GM19397 (cell line): ENCODE results near the gene C19orf85.

ENCODE experiments used
- ATAC-seq: cut with Tn5 transposase; IDR thresholded peaks from one replicate; pipeline ENCODE4 v1.9.1; 2021; ENCODE audit warnings: mild to moderate bottlenecking, moderate library complexity; ENCODE audit not compliant: unreplicated experiment

C19orf85 gene

DNA sequence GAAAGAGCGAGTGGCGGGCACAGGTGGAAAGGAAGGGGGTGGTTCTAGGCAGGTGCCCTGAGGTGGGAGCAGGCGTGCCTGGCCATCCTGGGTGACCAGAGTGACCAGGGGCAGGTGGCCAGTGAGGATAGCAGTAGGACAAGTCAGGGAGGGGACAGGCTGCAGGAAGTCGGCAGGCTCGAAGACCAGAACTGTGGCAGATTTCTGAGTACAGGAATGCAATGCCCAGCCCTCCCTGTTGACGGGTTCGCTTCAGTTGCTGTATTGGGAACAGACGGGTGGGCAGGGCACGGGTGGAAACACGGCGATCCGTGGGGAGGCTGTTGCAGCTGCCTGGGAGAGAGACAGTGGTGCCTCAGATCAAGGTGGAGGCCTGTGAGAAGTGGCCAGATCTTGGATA, 13.8 kb upstream of the C19orf85 start:
- no peak for ATAC-seq

DNA sequence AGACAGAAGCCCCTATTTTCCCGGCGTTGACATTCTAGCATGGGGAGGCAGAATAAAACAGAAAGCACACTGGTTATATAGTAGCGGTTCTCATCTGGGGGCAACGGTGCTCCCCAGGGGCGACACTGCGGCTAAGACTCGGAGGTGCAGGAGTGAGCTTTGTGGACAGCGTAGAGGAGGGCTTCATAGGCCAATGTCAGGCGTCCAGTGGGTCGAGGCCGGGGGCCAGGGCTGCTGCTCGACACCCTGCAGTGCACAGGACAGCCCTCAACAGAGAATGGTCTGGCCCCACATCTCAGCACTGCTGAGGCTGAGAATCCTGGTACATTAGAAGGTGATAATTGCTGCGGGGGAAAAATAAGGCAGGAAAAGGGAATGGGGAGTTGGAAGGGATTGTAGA, 13.4 kb upstream of the C19orf85 start:
- no peak for ATAC-seq

- ATAC-seq, result peak; percentile 93
Observed at GRCh38 chr19:55476100-55476775, 11.7 kb upstream of the C19orf85 start, which contains the start of gene ZNF628. TSS of gene ZNF628 (plus strand) at chr19:55476617. CDS start at chr19:55479911, 3,294 bp downstream.

- no peak for ATAC-seq
Observed at GRCh38 chr19:55474269-55475265, 10.0 kb upstream of the C19orf85 start.

DNA sequence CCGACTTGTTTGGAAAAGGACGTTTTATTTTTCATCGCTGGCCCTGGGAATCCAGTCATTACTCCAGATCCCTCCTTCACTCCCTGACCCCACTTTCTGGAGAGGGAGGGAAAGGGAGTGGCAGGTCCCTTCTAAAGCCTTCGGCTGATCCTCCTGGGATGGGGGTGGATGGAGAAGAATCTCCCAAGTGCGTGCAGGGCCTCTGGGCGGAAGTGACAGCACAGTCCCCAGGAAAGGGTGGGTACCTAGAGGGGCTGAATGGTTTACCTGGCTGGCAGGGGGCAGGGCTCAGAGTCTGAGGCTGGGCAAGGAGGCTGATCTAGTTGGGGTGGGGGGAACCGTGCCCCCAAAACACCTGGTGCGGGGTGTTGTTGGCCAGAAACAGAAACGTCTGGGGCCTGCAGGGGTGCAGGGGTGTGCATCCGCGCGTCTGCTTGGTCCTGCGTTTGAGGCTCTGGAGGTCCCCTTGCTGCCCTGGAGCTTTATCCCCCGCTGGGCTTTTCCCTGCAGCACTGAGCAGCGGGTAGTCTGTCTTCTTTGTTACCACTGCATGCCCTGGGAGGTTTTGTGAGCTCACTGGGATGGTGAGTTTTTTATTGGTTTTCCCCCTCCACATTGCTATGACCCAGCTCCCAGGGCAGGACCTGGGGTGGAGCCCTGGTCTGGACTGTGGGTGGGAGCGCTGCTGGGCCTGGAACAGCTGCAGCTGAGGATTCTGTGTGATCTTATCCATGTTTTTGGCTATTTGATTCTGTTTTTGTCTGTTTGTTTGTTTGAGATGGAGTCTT, 8.9 kb upstream of the C19orf85 start:
- no peak for ATAC-seq

GRCh38 chr19:55472463-55472862, 7.9 kb upstream of the C19orf85 start:
- no peak for ATAC-seq

- no peak for ATAC-seq
Observed at GRCh38 chr19:55471266-55471665, 6.7 kb upstream of the C19orf85 start.

DNA sequence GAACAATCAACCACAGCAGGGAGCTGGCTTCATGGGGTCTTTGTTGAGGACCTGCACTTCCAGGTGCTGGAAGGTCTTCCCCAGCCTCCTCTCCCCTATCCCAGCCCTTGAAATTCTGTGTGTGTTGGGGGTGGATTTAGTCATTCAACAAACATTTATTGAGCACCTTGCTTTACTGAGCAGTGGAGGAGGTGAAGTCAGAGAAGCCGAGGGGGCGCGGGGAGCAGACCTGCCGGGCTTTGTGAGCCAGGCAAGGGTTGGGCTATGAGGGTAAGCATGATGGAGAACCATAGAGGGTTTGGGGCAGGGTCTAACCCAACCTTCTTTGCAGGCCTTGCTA, 3.5 kb upstream of the C19orf85 start:
- ATAC-seq, result no peak

GRCh38 chr19:55467236-55468053, 2.9 kb upstream of the C19orf85 start:
- no peak for ATAC-seq

DNA sequence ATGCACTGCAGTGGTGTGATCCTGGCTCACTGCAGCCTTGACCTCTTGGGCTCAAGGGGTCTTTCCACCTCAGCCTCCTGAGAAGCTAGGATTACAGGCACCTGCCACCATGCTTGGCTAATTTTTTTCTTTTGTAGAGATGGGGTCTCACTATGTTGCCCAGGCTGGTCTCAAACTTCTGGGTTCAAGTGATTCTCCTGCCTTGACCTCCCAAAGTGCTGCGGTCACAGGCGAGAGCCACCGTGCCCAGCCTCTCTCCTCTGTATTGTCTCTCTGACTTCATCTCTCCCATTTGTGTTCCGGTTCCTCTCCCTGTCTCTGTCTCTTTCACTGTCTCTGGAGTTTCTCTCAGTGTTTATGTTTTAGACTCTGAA, 1.7 kb upstream of the C19orf85 start:
- ATAC-seq, result no peak

DNA sequence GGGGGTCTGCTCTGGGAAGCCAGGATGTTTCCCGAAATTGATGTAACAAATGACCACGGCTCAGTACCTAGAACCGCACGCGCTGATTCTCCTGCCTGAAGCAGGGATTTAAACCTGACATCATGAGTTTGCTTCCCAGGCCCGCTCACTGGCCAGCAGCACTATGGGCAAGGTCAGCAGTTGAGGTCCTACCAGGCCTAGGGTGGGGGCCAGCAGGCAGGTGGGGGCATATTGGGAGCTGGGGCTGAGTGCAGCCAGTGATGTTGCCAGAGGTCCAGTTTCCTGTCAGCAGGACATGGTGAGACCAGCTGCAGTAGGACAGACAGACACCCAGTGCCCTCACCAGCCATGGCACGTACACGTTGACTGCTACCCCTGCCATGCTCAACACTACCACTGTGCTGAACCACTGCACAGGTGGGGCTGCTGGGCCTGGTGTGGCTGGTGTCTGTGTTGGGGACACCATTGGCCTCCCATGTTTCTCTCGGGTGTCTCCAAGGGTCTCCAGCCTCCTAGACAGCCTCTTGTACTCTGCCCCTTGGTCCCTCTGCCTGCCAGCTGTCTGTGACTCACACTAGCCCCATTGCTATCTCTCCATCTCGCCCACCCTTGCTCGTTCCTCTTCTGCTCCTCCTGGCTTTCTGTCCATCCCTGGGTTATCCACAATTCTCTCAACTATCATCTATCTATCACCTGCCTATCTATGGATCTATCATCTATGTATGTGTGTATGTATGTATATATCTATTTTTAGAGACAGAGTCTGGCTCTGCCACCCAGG, 1.1 kb upstream of the C19orf85 start:
- ATAC-seq, result no peak

- ATAC-seq, result no peak
Observed at GRCh38 chr19:55464039-55464661, 401 bp downstream of the C19orf85 start.

- ATAC-seq, result no peak
Observed at GRCh38 chr19:55463583-55464031, 944 bp downstream of the C19orf85 start.

GRCh38 chr19:55462722-55463121, 1.8 kb downstream of the C19orf85 start:
- ATAC-seq, result no peak

DNA sequence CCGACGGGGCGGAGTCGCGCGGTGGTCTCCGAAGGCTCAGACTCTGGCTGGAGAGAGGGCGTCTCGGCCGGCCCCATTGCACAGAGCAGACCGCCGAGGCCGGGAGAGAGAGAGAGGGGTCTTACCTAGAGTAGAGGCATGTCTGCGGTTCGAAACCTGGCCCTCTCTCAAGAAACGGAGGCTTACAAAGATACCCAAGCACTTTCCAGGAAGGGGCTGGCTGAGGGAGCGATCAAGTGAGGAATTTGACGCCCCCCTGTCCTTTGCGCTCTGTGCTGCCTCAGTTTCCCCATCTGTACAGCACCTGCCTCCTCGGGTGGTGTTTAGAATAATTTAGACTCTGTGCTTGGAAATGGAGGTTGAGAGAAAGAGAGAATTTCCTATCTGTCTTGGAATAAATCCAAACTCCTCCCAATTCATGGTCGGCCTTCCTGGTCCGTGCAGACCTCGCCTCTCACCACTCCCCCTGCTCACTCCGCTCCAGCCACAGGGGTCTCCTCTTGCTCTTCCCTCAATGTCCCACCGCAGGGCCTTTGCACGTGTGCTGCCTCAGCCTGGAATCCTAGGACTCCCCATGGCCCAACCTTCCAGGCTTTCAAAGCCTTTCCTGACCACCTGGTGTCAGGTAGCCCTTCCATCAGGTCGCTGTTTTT, 2.5 kb downstream of the C19orf85 start:
- ATAC-seq, result no peak

- peak; percentile 92 for ATAC-seq
Observed at GRCh38 chr19:55461259-55461973, 3.1 kb downstream of the C19orf85 start, which contains the start of gene ISOC2. TSS of gene ISOC2 (minus strand) at chr19:55461642. CDS start at chr19:55456486, 5,156 bp downstream.

- no peak for ATAC-seq
Observed at GRCh38 chr19:55460670-55461258, 3.8 kb downstream of the C19orf85 start.
